ENCODE data around the gene ZCCHC3. TPM values are rescaled to one million over a fixed set of nuclear protein-coding genes. Genes with fewer than 3 reads are reported as not detected.

Gene ZCCHC3
- polyA plus RNA-seq, 3 donors = 4.5 to 9.2 (median 5.6) TPM

GRCh38 chr20:309841-310644 lies 12.7 kb downstream of the ZCCHC3 start:
- no peaks in the 10 kb centered on the region for H3K36me3 ChIP-seq (replicated peaks in 1 of 2; ENCODE audit: control insufficient read depth in 1 of 2, insufficient read depth in 2 of 2, low read length in 2 of 2)
- intact Hi-C loops (cut with micrococcal nuclease) = no loop called here
- Mint-ChIP-seq H3K36me3 (no peaks in the 10 kb centered on the region), H3K4me1 (peaks cover 23% of the 10 kb centered on the region), H3K4me3 (peak overlapping the region; percentile 79 to 87), H3K27ac (peak overlapping the region; percentile 76 to 93 (median 87)), H3K27me3 (ENCODE audit: low read depth in 3 of 3) (peaks cover 0 to 3% (median 1%) of the 10 kb centered on the region in 3 donors), H3K9me3 (no peaks in the 10 kb centered on the region)
- H3K9me3 ChIP-seq (replicated peaks in 1 of 2; ENCODE audit: control insufficient read depth in 1 of 2, insufficient read depth in 1 of 2, low read length in 2 of 2) = no peaks in the 10 kb centered on the region
- H3K79me2 ChIP-seq (ENCODE audit: insufficient read depth, low read length) = no peaks in the 10 kb centered on the region
- 2% methylated on average over 16 of the region's 31 CpGs for WGBS (ENCODE audit: insufficient coverage)
- peak overlapping the region; percentile 36 to 39 for H3K27ac ChIP-seq (ENCODE audit: low read depth in 1 of 2, low read length in 2 of 2)
- peak overlapping the region; percentile 70 for H2AFZ ChIP-seq (ENCODE audit: insufficient read depth, low read depth, low read length, poor library complexity, severe bottlenecking)
- DNase-seq = peak; percentile 91 to 96 (median 95)
- peak overlapping the region; percentile 76 for H3K4me2 ChIP-seq (replicated peaks; ENCODE audit: extremely low read depth, low read length, poor library complexity, severe bottlenecking)
- peak overlapping the region; percentile 15 to 70 (median 46) for H3K4me3 ChIP-seq (replicated peaks in 1 of 3; ENCODE audit: low read depth in 2 of 3, low read length in 3 of 3)
- peak overlapping the region; percentile 11 for H3K9ac ChIP-seq (ENCODE audit: insufficient read depth, low read length, poor library complexity, severe bottlenecking)
- TF ChIP-seq CTCF (IDR thresholded peaks at IDR 0.05) = no peak
- H3K4me1 ChIP-seq (ENCODE audit: control insufficient read depth in 1 of 2, insufficient read depth in 2 of 2, low read length in 2 of 2) = peaks cover 28% of the 10 kb centered on the region in 2 donors
- no peaks in the 10 kb centered on the region for H4K20me1 ChIP-seq (ENCODE audit: insufficient read depth, low read length)
- no peaks in the 10 kb centered on the region for H3K27me3 ChIP-seq (ENCODE audit: control insufficient read depth in 2 of 2, insufficient read depth in 2 of 2, low read length in 2 of 2)

GRCh38 chr20:310645-311044 lies 13.3 kb downstream of the ZCCHC3 start:
- Histone ChIP-seq H3K27ac (ENCODE audit: low read depth in 1 of 2, low read length in 2 of 2) (peak overlapping the region in 1 of 2 donors; percentile 39), H3K9ac (ENCODE audit: insufficient read depth, low read length, poor library complexity, severe bottlenecking) (no peak overlapping the region), H4K20me1 (ENCODE audit: insufficient read depth, low read length) (no peaks in the 10 kb centered on the region), H3K4me3 (replicated peaks in 1 of 3; ENCODE audit: low read depth in 2 of 3, low read length in 3 of 3) (peak overlapping the region in 2 of 3 experiments; percentile 46 to 70), H3K4me1 (ENCODE audit: control insufficient read depth in 1 of 2, insufficient read depth in 2 of 2, low read length in 2 of 2) (peaks cover 28% of the 10 kb centered on the region in 2 donors), H3K4me2 (replicated peaks; ENCODE audit: extremely low read depth, low read length, poor library complexity, severe bottlenecking) (peak overlapping the region; percentile 76), H3K79me2 (ENCODE audit: insufficient read depth, low read length) (no peaks in the 10 kb centered on the region), H3K36me3 (replicated peaks in 1 of 2; ENCODE audit: control insufficient read depth in 1 of 2, insufficient read depth in 2 of 2, low read length in 2 of 2) (no peaks in the 10 kb centered on the region), H3K9me3 (replicated peaks in 1 of 2; ENCODE audit: control insufficient read depth in 1 of 2, insufficient read depth in 1 of 2, low read length in 2 of 2) (no peaks in the 10 kb centered on the region), H2AFZ (ENCODE audit: insufficient read depth, low read depth, low read length, poor library complexity, severe bottlenecking) (peak overlapping the region; percentile 70), H3K27me3 (ENCODE audit: control insufficient read depth in 2 of 2, insufficient read depth in 2 of 2, low read length in 2 of 2) (no peaks in the 10 kb centered on the region)
- H3K4me3 Mint-ChIP-seq = peak overlapping the region; percentile 79 to 87
- H3K4me1 Mint-ChIP-seq = peaks cover 23% of the 10 kb centered on the region
- TF ChIP-seq CTCF (IDR thresholded peaks at IDR 0.05) = no peak
- H3K36me3 Mint-ChIP-seq = no peaks in the 10 kb centered on the region
- peaks cover 0 to 3% (median 1%) of the 10 kb centered on the region in 3 donors for H3K27me3 Mint-ChIP-seq (ENCODE audit: low read depth in 3 of 3)
- DNase-seq = no peak
- WGBS (ENCODE audit: insufficient coverage) = no CpG with 5 or more reads among the region's 7 CpGs
- H3K9me3 Mint-ChIP-seq = no peaks in the 10 kb centered on the region
- intact Hi-C loops (cut with micrococcal nuclease) = no loop called here
- H3K27ac Mint-ChIP-seq = peak overlapping the region in 6 of 7 donors; percentile 69 to 93 (median 81)
